Activated naive CD8-positive, alpha-beta T cell treated with anti-CD3 and anti-CD28 coated beads for 36 hours (primary cell): ENCODE measurements around the gene FBXW7. TPM values are rescaled to one million over a fixed set of nuclear protein-coding genes. Genes with fewer than 3 reads are reported as not detected.
"Not testable (repeated sequence)": the region's sequence is repeated elsewhere in the genome, so short reads cannot be mapped to it uniquely, and the experiment has no call there.

ENCODE experiments used
- DNase-seq: peaks from one replicate; pipeline ENCODE4 v3.0.0; 2021
- H3K27ac Mint-ChIP-seq: one replicate; pipeline ENCODE4 v1.8.0; 2022; ENCODE audit warnings: mild to moderate bottlenecking, moderate library complexity, mixed read lengths
- H3K27me3 Mint-ChIP-seq: one replicate; pipeline ENCODE4 v1.8.0; 2022; ENCODE audit warnings: mild to moderate bottlenecking, mixed read lengths
- H3K36me3 Mint-ChIP-seq: one replicate; pipeline ENCODE4 v1.8.0; 2021; ENCODE audit warnings: mild to moderate bottlenecking, mixed read lengths
- H3K4me1 Mint-ChIP-seq: one replicate; pipeline ENCODE4 v1.8.0; 2021; ENCODE audit warnings: mixed read lengths
- H3K4me3 Mint-ChIP-seq: one replicate; pipeline ENCODE4 v1.8.0; 2022; ENCODE audit warnings: mild to moderate bottlenecking, moderate library complexity, mixed read lengths
- H3K9me3 Mint-ChIP-seq: one replicate; pipeline ENCODE4 v1.8.0; 2022; ENCODE audit warnings: mixed read lengths
- total RNA-seq, 2 experiments: library from RNA; stranded (reverse); gene quantifications; one replicate each; pipeline ENCODE4 v1.2.3, GENCODE V29; 2021

Gene FBXW7
- total RNA-seq, 2 experiments from 2014 or later: 26.2 to 26.9 TPM

DNA sequence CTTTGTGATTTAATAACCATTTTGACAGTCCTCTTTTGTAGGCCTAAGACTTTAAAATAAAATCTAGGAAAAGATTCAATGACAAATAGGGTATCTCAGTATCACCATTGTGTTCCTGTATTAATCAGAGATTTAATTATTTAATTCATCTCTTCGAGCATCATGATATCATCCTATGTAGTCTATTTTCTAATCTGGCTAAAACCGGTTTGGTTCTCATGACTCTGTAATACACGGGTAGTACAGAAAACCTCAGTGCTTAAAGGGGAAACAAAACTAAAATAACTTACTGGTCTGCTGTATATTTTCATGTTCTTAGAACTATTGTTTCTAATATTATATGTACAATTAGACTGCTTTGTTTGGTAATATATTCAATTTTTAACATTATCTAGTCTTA, 23.7 kb upstream of the FBXW7 start:
- Mint-ChIP-seq H3K36me3 (no peaks in the 10 kb centered on the region), H3K4me1 (peaks cover 21% of the 10 kb centered on the region), H3K4me3 (no peak overlapping the region), H3K27ac (no peak overlapping the region), H3K9me3 (no peaks in the 10 kb centered on the region), H3K27me3 (no peaks in the 10 kb centered on the region)
- no peak for DNase-seq

DNA sequence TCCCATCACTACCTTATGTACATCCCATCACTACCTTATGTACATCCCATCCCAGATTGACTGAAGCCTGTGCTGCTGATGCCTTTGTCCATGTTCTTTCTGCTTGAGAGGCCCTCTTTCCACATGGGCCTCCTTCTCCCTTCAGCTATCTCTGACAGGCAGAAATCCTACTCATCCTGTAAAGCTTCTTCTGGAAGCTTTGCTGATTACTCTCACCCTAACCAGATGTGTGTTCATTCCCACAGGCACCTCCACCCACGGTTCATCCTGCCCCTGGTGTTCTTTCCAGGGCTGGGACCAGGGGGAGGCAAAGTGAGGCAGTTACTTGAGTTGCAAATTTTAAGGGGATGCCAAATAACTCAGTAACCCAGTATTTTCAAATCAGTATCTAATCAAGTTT, 22.5 kb upstream of the FBXW7 start:
- no peak overlapping the region for H3K4me3 Mint-ChIP-seq
- H3K27ac Mint-ChIP-seq: no peak overlapping the region
- no peaks in the 10 kb centered on the region for H3K27me3 Mint-ChIP-seq
- no peaks in the 10 kb centered on the region for H3K9me3 Mint-ChIP-seq
- no peak for DNase-seq
- peaks cover 32% of the 10 kb centered on the region for H3K4me1 Mint-ChIP-seq
- no peaks in the 10 kb centered on the region for H3K36me3 Mint-ChIP-seq

DNA sequence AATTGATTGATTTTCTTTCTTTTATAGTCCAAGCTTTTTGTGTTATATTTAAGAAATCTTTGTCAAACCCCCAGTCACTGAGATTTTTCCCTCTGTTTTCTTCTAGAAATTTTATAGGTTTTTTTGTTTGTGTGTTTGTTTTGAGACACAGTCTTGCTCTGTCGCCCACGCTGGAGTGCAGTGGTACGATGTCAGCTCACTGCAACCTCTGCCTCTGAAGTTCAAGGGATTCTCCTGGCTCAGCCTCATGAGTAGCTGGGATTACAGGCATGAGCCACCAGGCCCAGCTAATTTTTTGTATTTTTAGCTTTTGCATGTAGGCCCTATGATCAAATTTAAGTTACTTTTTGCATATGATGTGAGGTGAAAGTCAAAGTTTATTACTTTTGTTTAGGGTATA, 20.9 kb upstream of the FBXW7 start:
- Mint-ChIP-seq H3K36me3 (no peaks in the 10 kb centered on the region), H3K4me1 (peaks cover 44% of the 10 kb centered on the region), H3K27ac (no peak overlapping the region), H3K4me3 (no peak overlapping the region), H3K9me3 (no peaks in the 10 kb centered on the region), H3K27me3 (no peaks in the 10 kb centered on the region)
- no peak for DNase-seq

DNA sequence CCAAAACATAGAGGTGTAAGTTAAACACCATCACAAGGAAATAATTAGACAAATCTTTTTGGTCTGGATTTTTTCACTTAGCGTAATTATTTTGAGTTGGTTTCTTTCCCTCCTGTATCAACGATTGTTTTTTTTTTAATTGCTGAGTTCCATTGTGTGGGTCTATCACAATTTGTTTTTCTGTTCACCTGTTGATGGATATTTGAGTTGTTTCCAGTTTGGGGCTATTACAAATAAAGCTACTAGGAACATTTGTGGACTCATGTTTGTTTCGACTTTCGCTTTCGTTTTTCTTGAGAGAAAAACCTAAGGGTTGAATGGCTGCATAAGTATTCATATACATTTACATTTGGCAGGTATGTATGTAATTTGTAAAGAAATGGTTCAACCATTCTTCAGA, 20.4 kb upstream of the FBXW7 start:
- peak overlapping the region; percentile 23 for H3K27ac Mint-ChIP-seq
- H3K9me3 Mint-ChIP-seq: no peaks in the 10 kb centered on the region
- no peak for DNase-seq
- H3K4me3 Mint-ChIP-seq: no peak overlapping the region
- H3K36me3 Mint-ChIP-seq: no peaks in the 10 kb centered on the region
- no peaks in the 10 kb centered on the region for H3K27me3 Mint-ChIP-seq
- peaks cover 49% of the 10 kb centered on the region for H3K4me1 Mint-ChIP-seq

DNA sequence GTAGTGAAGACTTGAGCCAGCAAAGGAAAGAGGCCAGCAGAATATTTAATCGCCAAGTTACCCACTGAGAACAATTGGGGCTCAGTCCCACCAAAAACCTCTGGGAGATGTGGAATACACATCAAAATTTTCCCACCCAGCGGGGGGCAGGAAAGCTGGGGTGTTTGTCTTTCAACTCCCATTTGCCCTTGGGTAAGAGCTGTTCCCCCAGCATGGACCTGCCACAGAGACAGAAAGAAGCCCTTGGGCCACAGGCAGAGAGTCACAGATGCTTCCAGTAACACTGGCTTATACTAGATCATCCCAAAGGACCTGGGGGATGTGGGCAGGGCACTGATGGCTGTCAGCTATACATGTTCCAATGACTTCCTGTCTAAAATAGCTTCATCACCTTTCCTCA, 18.9 kb upstream of the FBXW7 start:
- no peak for DNase-seq
- no peaks in the 10 kb centered on the region for H3K36me3 Mint-ChIP-seq
- no peak overlapping the region for H3K4me3 Mint-ChIP-seq
- H3K9me3 Mint-ChIP-seq: no peaks in the 10 kb centered on the region
- H3K4me1 Mint-ChIP-seq: peaks cover 49% of the 10 kb centered on the region
- no peaks in the 10 kb centered on the region for H3K27me3 Mint-ChIP-seq
- peak overlapping the region; percentile 97 for H3K27ac Mint-ChIP-seq

DNA sequence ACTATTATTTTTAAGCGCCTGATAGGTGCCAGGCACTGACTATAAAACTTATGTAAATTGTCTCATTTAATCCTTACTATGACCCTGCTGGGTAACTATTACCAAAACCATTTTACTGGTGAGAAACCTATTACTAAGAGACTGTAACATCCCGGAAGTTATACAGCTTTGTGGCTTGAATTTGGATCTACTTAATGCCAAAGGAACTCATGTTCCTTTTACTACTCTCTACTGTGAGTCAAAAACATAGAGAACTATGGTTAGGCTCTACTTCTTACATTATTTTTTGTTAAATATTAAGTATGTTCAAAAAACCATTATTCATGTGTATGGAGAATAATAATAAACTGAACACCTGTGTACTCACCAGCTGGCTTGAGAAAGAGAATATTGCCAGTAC, 14.8 kb upstream of the FBXW7 start:
- H3K27me3 Mint-ChIP-seq, H3K9me3 Mint-ChIP-seq, H3K36me3 Mint-ChIP-seq, H3K27ac Mint-ChIP-seq, DNase-seq, H3K4me3 Mint-ChIP-seq: not testable (repeated sequence)
- peaks cover 39% of the 10 kb centered on the region for H3K4me1 Mint-ChIP-seq

DNA sequence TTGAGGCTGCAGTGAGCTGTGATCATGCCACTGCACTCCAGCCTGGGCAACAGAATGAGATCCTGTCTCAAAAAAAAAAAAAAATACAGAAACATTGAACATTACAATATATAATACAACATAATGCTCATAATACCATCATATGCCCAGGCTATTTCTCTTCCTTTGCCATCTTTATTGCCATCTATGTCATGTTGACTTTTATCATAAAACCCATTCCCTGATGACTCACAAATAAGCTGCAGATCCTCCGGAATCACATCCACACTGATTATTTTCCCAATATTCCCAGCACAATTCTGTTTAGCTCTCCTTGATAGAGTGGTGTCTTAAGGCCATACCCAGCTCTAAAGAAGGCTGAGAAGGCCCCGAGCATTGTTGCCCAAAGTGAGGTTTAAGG, 9.2 kb upstream of the FBXW7 start:
- H3K9me3 Mint-ChIP-seq: no peaks in the 10 kb centered on the region
- no peaks in the 10 kb centered on the region for H3K36me3 Mint-ChIP-seq
- H3K4me1 Mint-ChIP-seq: peaks cover 10% of the 10 kb centered on the region
- H3K27me3 Mint-ChIP-seq: no peaks in the 10 kb centered on the region
- no peak overlapping the region for H3K4me3 Mint-ChIP-seq
- no peak for DNase-seq
- no peak overlapping the region for H3K27ac Mint-ChIP-seq

DNA sequence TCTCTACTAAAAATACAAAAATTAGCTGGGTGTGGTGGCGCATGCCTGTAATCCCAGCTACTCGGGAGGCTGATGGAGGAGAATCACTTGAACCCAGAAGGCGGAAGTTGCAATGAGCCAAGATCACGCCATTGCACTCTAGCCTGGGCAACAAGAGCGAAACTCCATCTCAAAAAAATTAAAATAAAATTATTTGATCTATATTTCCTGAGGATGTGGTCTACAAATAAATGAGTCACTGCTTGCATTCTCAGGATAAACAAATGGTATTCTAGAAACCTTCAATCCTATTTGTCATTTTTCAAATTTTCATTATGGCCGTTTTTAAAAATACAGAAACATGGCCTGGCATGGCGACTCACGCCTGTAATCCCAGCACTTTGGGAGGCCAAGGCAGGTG, 8.6 kb upstream of the FBXW7 start:
- H3K4me3 Mint-ChIP-seq, H3K27me3 Mint-ChIP-seq, H3K27ac Mint-ChIP-seq, H3K36me3 Mint-ChIP-seq, DNase-seq, H3K9me3 Mint-ChIP-seq: not testable (repeated sequence)
- H3K4me1 Mint-ChIP-seq: peaks cover 13% of the 10 kb centered on the region

DNA sequence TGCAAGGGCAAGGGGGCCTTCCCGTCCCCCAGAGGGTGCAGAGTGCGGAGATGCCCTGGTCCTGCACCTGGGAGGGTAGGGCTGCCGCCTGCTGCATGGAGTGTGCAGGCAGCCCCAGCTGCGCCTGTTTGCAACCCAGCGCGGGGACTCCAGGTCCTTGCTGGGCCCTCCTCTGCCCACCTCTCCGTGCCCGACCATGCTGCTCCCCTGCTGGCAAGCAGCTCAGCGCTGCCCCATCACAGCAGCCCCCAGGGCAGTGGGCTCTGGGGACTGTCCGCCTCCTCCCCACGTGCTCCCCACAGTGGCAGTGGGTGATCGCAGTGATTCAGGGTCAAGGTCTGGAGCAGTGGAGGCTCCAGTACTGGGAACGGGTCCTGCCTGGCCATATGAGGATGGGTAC, 5.0 kb upstream of the FBXW7 start:
- Mint-ChIP-seq H3K4me1 (peaks cover 32% of the 10 kb centered on the region), H3K36me3 (peaks cover 9% of the 10 kb centered on the region), H3K27ac (no peak overlapping the region), H3K27me3 (no peaks in the 10 kb centered on the region), H3K4me3 (no peak overlapping the region), H3K9me3 (no peaks in the 10 kb centered on the region)
- DNase-seq: no peak

DNA sequence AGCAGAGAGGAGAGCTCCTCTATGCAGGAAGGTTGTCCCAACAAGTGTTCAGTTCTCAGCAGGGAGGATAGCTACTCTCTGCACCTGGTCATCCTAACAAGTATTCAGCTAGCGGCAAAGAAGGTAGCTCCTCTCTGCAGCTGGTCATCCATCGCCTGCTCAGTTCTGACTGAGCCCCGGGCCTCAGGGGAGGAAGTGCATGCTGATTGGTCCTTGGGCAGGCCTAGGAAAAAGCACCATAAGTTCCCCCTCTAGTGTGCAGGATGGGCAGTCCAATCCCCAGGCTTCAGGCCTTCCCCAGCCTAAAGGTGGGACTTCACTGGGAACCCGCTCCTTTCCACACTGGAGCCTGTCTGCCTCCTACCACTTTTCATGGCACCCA, 4.4 kb upstream of the FBXW7 start:
- Mint-ChIP-seq H3K27ac (peak overlapping the region; percentile 34), H3K4me3 (no peak overlapping the region), H3K36me3 (peaks cover 9% of the 10 kb centered on the region), H3K27me3 (no peaks in the 10 kb centered on the region), H3K4me1 (peaks cover 32% of the 10 kb centered on the region), H3K9me3 (no peaks in the 10 kb centered on the region)
- DNase-seq: no peak

DNA sequence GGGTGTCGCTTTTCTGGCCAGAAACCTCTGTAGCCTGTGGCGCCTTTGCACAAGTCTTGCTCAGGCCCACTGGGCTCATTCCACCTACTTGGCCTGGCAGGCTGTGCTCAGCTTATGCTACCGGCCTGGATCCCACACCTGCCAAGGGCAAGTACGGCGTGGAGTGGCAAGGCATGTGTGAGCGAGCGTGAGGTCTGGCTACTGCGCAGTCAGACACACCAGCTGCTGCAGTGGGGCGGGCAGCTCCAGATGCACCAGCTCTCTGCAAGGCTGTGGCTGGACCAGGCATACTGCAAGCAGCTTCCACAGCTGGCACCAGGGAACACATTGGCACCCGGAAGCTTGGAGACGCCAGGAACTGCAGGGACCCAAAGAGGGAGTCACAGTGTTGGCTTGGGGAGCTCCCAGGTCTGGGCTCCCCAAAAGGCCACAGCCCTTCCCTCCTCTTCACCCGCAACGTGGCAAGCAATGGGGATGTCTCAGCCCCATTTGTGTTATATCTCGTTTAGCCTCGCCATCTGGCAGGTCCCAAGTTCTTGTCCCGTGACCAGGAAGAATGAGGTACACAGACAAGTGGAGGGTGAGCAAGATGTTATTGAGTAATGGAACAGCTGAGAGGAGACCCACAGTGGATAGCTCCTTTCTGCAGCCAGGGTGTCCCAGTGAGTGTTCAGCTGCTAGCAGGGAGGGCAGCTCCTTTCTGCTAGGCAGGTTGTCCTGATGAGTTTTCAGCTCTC, 3.8 kb upstream of the FBXW7 start:
- Mint-ChIP-seq H3K9me3 (no peaks in the 10 kb centered on the region), H3K4me3 (no peak overlapping the region), H3K27ac (peak overlapping the region; percentile 57), H3K27me3 (no peaks in the 10 kb centered on the region), H3K36me3 (peaks cover 10% of the 10 kb centered on the region), H3K4me1 (peaks cover 29% of the 10 kb centered on the region)
- DNase-seq: no peak

DNA sequence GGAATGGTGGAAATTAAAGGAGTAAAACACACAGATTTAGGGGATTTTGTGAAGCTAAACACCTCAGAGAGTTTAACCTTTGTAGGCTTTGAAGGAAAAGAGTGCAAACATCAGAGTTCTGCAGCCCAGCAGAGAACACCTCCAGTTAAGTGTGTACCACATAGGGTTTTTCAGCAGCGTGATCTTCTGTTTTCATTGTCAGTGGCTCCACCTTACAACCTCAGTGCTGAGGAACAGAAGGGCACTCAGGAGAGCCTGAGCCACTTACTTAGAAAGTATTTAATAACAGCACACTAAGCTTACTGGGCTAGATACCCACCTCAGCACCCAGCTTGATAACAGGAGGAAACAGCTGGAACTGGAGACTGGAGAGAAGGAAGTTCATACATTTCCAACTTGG, 2.0 kb upstream of the FBXW7 start:
- Mint-ChIP-seq H3K9me3 (no peaks in the 10 kb centered on the region), H3K4me1 (peaks cover 37% of the 10 kb centered on the region), H3K27ac (peak overlapping the region; percentile 99), H3K27me3 (no peaks in the 10 kb centered on the region), H3K4me3 (peak overlapping the region; percentile 98), H3K36me3 (peaks cover 16% of the 10 kb centered on the region)
- DNase-seq: no peak

DNA sequence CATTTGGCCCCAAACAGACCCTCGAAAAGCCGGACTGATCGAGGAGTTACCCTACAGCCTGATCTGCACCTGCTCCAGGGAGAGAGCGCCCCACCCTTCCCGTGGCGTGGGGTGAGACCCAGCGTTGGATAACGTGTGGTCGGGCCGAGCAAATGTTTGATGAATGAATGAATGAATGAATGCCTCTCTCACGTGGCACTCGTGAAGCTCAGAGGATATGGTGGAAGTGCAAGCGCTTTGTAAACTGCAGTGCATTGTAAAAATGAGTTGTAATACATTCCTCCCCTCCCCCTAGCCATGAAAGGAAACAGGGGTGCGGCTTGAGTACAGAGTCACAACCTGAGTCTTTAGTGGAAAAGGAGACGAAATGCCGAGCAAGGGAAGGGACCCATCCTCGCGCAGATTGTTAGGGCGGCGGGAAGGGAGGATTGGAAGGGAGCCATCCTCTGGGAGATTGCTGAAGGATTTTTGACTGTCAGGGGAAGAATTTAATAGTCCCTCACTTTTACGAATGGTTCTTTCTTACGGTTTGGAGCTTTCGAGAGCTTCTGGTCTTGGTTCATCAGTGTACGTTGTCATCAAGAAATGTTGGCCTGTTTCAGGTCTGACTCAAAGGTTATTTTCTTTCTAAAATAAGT, 772 bp upstream of the FBXW7 start:
- peak overlapping the region; percentile 99 for H3K27ac Mint-ChIP-seq
- no peaks in the 10 kb centered on the region for H3K9me3 Mint-ChIP-seq
- peaks cover 47% of the 10 kb centered on the region for H3K4me1 Mint-ChIP-seq
- H3K27me3 Mint-ChIP-seq: no peaks in the 10 kb centered on the region
- no peak for DNase-seq
- peaks cover 26% of the 10 kb centered on the region for H3K36me3 Mint-ChIP-seq
- peak overlapping the region; percentile 98 for H3K4me3 Mint-ChIP-seq

DNA sequence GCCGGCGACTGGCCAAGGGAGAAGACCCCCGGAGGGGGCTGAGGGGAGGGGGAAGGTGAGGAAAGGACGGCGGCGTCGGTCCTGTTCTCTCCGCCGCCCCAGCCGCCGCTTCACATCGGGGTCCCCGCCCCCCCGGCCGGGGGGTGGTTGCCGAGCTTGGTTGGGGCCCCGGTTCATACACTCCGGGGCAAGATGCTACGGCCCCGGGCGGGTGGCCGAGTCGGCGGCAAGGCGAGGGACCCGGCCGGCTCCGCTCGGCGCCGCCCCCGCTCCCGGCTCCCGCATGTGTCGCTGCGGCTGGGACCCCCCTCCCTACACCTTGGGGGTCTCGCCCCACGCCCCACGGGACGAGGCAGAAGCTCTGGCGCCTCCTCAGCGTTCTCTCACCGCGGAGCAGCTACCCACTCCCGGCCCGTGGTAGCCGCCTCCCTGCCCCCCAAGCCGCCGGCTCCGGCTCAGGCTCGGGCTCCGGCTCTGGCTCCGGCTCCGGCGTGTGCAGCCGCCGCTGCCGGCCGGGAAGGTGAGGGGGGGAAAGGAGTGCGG, 461 bp downstream of the FBXW7 start:
- Mint-ChIP-seq H3K27me3 (no peaks in the 10 kb centered on the region), H3K27ac (peak overlapping the region; percentile 99), H3K4me1 (peaks cover 54% of the 10 kb centered on the region), H3K9me3 (no peaks in the 10 kb centered on the region), H3K4me3 (peak overlapping the region; percentile 98), H3K36me3 (peaks cover 29% of the 10 kb centered on the region)
- DNase-seq: peak; percentile 29

DNA sequence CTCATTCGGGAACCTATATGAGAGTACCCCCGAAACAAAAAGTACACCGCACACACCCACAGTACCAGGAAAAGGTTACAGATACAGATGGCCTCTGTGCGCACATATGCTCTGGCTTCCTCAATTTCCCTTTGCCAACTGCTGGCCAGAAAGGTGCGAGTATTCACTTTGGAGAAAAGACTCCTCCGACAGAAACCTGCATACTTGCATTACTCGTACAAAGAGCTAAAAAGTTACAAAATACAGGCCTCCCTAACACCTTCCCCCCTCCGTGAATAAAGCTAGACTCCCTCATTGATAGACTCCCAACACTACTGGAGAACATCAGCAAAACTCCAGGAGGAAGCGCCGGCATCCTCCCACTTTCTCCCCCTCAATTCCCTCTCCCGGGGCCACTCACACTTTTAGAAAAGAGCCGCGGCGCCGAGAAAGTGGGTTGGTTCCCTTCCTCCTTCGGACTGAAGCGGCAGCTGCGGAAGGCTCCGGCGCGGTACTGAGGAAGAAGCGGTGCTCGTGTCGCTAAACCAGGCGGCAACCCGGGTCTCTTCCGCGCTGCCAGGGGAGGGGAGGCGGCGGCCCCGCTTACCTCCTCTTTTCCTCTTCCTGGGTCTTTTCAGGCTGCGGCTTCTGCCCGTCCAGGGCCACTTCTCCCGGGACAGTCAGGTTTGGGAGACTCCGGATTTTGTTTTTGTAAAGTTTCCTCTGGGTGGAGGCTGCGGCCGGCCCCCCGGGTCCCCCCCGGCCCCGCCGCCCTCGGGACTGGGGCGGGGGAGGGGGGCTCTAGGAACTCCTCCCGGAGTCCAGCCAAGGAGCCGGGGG, 1.1 kb downstream of the FBXW7 start:
- Mint-ChIP-seq H3K27me3 (no peaks in the 10 kb centered on the region), H3K36me3 (peaks cover 29% of the 10 kb centered on the region), H3K4me1 (peaks cover 52% of the 10 kb centered on the region), H3K9me3 (no peaks in the 10 kb centered on the region), H3K4me3 (peak overlapping the region; percentile 98), H3K27ac (peak overlapping the region; percentile 86)
- DNase-seq: peak; percentile 57
